ENCODE data around the gene PTCD1. TPM values are rescaled to one million over a fixed set of nuclear protein-coding genes. Genes with fewer than 3 reads are reported as not detected.

Gene PTCD1
- total and polyA plus RNA-seq, 2 experiments from 2014 or later: 12.2 to 13.4 TPM

DNA sequence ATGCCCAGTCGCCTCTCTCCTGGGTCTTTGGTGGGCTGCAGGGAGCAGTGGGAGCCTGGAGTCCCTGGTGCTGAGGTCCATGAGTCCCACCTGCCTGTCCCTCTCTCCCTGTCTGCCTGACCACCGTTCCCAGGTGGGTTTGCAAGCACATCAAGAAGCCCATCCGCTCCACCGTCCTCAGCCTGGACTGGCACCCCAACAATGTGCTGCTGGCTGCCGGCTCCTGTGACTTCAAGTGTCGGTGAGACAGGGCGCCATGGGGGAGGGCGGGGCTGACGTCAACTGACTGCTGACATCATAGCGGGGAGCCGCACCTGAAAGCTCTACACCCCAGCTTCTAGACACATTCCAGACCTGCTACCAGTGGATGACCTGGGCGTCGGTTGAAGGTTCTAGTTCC lies 48.8 kb downstream of the PTCD1 start:
- Histone ChIP-seq H3K27ac (ENCODE audit: low read depth) (no peak overlapping the region), H3K9me2 (ENCODE audit: insufficient read depth) (no peaks in the 10 kb centered on the region), H2AFZ (no peak overlapping the region), H3K4me1 (ENCODE audit: insufficient read depth) (peaks cover 5% of the 10 kb centered on the region; the same call in 1 of the 2 replicates), H3K27me3 (ENCODE audit: insufficient read depth) (no peaks in the 10 kb centered on the region), H3K79me2 (replicated peaks; ENCODE audit: insufficient read depth) (no peaks in the 10 kb centered on the region), H3K36me3 (ENCODE audit: insufficient read depth) (0 out of 2 replicates have a peak, but pooled peaks cover 3% of the 10 kb centered on the region), H3K4me2 (no peak overlapping the region), H3K4me3 (no peak overlapping the region), H4K20me1 (replicated peaks; ENCODE audit: insufficient read depth) (peaks cover 1% of the 10 kb centered on the region; the same call in 1 of the 2 replicates), H3F3A (replicated peaks; ENCODE audit: low read depth) (peaks cover 21% of the 10 kb centered on the region)
- peaks cover 32% of the 10 kb centered on the region for H3K36me3 Mint-ChIP-seq (ENCODE audit: low read depth)
- H3K27ac Mint-ChIP-seq: no peak overlapping the region
- DNase-seq (ENCODE audit: low spot score) (no peak), ATAC-seq (no peak)
- no peaks in the 10 kb centered on the region for H3K9me3 Mint-ChIP-seq
- peaks cover 13% of the 10 kb centered on the region for H3K4me1 Mint-ChIP-seq
- no peak overlapping the region for H3K4me3 Mint-ChIP-seq
- TF ChIP-seq, protein P1, sequence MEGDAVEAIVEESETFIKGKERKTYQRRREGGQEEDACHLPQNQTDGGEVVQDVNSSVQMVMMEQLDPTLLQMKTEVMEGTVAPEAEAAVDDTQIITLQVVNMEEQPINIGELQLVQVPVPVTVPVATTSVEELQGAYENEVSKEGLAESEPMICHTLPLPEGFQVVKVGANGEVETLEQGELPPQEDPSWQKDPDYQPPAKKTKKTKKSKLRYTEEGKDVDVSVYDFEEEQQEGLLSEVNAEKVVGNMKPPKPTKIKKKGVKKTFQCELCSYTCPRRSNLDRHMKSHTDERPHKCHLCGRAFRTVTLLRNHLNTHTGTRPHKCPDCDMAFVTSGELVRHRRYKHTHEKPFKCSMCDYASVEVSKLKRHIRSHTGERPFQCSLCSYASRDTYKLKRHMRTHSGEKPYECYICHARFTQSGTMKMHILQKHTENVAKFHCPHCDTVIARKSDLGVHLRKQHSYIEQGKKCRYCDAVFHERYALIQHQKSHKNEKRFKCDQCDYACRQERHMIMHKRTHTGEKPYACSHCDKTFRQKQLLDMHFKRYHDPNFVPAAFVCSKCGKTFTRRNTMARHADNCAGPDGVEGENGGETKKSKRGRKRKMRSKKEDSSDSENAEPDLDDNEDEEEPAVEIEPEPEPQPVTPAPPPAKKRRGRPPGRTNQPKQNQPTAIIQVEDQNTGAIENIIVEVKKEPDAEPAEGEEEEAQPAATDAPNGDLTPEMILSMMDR (conservative IDR thresholded peaks at IDR 0.05; ENCODE audit: low read depth in 2 of 2): no peak
- no peak for TF ChIP-seq STAT1 (IDR thresholded peaks at IDR 0.05; ENCODE audit: unreplicated experiment)
- no peak for TF ChIP-seq EZH2 (IDR thresholded peaks at IDR 0.05; ENCODE audit: low read depth, unreplicated experiment)
- TF ChIP-seq, protein P2, sequence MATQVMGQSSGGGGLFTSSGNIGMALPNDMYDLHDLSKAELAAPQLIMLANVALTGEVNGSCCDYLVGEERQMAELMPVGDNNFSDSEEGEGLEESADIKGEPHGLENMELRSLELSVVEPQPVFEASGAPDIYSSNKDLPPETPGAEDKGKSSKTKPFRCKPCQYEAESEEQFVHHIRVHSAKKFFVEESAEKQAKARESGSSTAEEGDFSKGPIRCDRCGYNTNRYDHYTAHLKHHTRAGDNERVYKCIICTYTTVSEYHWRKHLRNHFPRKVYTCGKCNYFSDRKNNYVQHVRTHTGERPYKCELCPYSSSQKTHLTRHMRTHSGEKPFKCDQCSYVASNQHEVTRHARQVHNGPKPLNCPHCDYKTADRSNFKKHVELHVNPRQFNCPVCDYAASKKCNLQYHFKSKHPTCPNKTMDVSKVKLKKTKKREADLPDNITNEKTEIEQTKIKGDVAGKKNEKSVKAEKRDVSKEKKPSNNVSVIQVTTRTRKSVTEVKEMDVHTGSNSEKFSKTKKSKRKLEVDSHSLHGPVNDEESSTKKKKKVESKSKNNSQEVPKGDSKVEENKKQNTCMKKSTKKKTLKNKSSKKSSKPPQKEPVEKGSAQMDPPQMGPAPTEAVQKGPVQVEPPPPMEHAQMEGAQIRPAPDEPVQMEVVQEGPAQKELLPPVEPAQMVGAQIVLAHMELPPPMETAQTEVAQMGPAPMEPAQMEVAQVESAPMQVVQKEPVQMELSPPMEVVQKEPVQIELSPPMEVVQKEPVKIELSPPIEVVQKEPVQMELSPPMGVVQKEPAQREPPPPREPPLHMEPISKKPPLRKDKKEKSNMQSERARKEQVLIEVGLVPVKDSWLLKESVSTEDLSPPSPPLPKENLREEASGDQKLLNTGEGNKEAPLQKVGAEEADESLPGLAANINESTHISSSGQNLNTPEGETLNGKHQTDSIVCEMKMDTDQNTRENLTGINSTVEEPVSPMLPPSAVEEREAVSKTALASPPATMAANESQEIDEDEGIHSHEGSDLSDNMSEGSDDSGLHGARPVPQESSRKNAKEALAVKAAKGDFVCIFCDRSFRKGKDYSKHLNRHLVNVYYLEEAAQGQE (IDR thresholded peaks at IDR 0.05; ENCODE audit: unreplicated experiment): no peak
- TF ChIP-seq JUNB (IDR thresholded peaks at IDR 0.05; ENCODE audit: unreplicated experiment): no peak
- no peak for TF ChIP-seq POLR2AphosphoS5 (IDR thresholded peaks at IDR 0.05; ENCODE audit: low read depth)
- no peak for TF ChIP-seq EZH2phosphoT487 (IDR thresholded peaks at IDR 0.05; ENCODE audit: unreplicated experiment)
- TF ChIP-seq, protein P3, sequence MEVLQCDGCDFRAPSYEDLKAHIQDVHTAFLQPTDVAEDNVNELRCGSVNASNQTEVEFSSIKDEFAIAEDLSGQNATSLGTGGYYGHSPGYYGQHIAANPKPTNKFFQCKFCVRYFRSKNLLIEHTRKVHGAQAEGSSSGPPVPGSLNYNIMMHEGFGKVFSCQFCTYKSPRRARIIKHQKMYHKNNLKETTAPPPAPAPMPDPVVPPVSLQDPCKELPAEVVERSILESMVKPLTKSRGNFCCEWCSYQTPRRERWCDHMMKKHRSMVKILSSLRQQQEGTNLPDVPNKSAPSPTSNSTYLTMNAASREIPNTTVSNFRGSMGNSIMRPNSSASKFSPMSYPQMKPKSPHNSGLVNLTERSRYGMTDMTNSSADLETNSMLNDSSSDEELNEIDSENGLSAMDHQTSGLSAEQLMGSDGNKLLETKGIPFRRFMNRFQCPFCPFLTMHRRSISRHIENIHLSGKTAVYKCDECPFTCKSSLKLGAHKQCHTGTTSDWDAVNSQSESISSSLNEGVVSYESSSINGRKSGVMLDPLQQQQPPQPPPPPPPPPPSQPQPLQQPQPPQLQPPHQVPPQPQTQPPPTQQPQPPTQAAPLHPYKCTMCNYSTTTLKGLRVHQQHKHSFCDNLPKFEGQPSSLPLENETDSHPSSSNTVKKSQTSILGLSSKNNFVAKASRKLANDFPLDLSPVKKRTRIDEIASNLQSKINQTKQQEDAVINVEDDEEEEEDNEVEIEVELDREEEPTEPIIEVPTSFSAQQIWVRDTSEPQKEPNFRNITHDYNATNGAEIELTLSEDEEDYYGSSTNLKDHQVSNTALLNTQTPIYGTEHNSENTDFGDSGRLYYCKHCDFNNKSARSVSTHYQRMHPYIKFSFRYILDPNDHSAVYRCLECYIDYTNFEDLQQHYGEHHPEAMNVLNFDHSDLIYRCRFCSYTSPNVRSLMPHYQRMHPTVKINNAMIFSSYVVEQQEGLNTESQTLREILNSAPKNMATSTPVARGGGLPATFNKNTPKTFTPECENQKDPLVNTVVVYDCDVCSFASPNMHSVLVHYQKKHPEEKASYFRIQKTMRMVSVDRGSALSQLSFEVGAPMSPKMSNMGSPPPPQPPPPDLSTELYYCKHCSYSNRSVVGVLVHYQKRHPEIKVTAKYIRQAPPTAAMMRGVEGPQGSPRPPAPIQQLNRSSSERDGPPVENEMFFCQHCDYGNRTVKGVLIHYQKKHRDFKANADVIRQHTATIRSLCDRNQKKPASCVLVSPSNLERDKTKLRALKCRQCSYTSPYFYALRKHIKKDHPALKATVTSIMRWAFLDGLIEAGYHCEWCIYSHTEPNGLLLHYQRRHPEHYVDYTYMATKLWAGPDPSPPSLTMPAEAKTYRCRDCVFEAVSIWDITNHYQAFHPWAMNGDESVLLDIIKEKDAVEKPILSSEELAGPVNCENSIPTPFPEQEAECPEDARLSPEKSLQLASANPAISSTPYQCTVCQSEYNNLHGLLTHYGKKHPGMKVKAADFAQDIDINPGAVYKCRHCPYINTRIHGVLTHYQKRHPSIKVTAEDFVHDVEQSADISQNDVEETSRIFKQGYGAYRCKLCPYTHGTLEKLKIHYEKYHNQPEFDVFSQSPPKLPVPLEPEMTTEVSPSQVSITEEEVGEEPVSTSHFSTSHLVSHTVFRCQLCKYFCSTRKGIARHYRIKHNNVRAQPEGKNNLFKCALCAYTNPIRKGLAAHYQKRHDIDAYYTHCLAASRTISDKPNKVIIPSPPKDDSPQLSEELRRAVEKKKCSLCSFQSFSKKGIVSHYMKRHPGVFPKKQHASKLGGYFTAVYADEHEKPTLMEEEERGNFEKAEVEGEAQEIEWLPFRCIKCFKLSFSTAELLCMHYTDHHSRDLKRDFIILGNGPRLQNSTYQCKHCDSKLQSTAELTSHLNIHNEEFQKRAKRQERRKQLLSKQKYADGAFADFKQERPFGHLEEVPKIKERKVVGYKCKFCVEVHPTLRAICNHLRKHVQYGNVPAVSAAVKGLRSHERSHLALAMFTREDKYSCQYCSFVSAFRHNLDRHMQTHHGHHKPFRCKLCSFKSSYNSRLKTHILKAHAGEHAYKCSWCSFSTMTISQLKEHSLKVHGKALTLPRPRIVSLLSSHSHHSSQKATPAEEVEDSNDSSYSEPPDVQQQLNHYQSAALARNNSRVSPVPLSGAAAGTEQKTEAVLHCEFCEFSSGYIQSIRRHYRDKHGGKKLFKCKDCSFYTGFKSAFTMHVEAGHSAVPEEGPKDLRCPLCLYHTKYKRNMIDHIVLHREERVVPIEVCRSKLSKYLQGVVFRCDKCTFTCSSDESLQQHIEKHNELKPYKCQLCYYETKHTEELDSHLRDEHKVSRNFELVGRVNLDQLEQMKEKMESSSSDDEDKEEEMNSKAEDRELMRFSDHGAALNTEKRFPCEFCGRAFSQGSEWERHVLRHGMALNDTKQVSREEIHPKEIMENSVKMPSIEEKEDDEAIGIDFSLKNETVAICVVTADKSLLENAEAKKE (CRISPR knock-in tag; IDR thresholded peaks at IDR 0.05): no peak
- no peak for TF ChIP-seq NANOG (IDR thresholded peaks at IDR 0.05; ENCODE audit: borderline replicate concordance)
- no peak for TF ChIP-seq CREB1 (CRISPR knock-in tag; IDR thresholded peaks at IDR 0.05; ENCODE audit: low read depth)
- TF ChIP-seq ZNF114 (CRISPR knock-in tag; IDR thresholded peaks at IDR 0.05): no peak
- no peak for TF ChIP-seq ZNF331 (CRISPR knock-in tag; IDR thresholded peaks at IDR 0.05; ENCODE audit: low read depth)
- TF ChIP-seq, protein P4, sequence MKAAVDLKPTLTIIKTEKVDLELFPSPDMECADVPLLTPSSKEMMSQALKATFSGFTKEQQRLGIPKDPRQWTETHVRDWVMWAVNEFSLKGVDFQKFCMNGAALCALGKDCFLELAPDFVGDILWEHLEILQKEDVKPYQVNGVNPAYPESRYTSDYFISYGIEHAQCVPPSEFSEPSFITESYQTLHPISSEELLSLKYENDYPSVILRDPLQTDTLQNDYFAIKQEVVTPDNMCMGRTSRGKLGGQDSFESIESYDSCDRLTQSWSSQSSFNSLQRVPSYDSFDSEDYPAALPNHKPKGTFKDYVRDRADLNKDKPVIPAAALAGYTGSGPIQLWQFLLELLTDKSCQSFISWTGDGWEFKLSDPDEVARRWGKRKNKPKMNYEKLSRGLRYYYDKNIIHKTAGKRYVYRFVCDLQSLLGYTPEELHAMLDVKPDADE (IDR thresholded peaks at IDR 0.05): no peak
- peaks cover 25% of the 10 kb centered on the region for H3K27me3 Mint-ChIP-seq (ENCODE audit: insufficient read depth, low read depth, poor library complexity)

Data from GM23338 (cell line).